NB4 (cell line): ENCODE measurements around the gene PNCK.

Experiments
- CTCF ChIP-seq: IDR thresholded peaks from one replicate; pipeline ENCODE4 v1.5.1; 2012; ENCODE audit warnings: low read depth, low read length
- MAX ChIP-seq: IDR thresholded peaks from 2 replicates; pipeline ENCODE4 v1.6.1; 2011; ENCODE audit warnings: low read depth, low read length
- MYC ChIP-seq: IDR thresholded peaks from 2 replicates; pipeline ENCODE4 v1.6.1; 2011; ENCODE audit warnings: low read depth, low read length
- POLR2A ChIP-seq: IDR thresholded peaks from 2 replicates; pipeline ENCODE4 v1.6.1; 2011; ENCODE audit warnings: mild to moderate bottlenecking; ENCODE audit not compliant: insufficient read length; ENCODE audit errors: extremely low read depth

- TF ChIP-seq MYC (no peak), CTCF (no peak), MAX (no peak), POLR2A (no peak)
Measured at GRCh38 chrX:153640736-153641575, 32.7 kb downstream of the PNCK start.
